HG03196 (cell line): Measurements from ENCODE around the gene LRP8.

Experiments
- ATAC-seq: cut with Tn5 transposase; IDR thresholded peaks from one replicate; pipeline ENCODE4 v1.9.1; 2021; ENCODE audit not compliant: unreplicated experiment

Gene LRP8

DNA sequence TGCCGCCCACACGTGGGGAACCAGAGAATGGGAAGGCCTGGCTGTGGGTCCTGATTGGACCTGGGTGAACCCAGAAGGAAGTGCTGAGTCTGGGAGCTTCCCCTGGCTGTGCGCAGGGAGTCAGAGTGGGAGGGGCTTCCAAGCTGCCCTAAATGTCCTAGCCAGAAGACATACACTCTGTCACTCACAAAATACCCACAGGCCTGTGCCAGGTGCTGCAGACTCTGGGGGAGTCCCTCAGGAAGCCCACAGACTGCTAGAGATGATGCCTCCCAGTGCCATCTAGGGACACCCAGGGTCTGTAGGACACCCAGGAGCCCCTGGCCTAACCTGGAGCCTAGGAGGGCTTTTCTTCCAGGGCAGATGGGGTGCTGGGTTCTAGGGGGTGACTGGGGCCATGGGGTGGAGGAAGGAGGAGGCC is 33.7 kb upstream of the LRP8 start:
- no peak for ATAC-seq

DNA sequence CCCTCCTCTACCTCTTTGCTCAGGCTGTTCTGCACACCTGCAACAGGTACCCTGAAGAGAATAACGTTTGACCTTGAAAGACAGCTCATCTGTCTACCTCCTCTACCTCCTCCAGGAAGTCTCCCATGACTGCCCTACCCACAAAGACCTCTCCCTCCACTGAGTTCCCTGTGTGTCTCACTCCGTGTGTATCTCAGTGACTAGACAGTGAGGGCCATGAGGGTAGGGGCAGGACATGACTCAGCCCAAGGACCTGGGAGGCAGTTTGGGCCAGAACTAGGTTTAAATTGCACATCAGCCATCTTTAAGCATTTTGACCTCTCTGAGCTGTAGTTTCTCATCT is 32.0 kb upstream of the LRP8 start:
- no peak for ATAC-seq

DNA sequence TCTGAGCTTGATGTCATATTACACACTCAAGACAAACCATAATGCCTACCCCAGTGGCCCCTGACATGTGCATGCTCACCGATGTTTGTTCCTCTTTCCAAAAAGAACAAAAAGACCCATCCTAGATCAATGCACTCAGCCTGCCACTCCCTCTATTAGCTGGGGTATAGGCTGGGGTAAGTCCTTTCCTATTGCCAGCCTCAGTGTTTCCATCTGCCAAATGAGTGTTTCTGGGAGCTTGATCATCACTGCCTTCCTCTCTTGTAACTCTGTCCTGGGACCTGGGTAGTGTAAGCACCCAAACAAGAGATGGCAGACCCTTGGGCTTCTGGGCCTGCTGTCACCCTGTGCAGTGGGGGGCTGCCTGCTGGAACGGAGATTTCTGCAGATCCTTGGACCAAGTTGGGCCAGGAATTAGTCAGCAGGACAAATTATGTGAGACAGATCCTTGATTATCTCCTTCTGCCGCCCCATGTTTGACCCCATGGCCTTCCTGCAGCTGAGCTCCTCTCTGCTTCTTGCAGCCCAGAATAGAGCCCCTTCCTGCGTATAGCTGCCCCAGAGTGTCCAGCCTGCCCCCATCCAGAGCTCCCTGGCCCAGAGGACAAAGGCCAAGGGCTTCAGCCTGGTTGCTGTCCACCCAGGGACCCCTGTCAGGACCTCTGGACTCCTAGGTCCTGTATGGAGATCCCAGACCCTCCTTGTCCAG is 31.5 kb upstream of the LRP8 start:
- ATAC-seq, result no peak

DNA sequence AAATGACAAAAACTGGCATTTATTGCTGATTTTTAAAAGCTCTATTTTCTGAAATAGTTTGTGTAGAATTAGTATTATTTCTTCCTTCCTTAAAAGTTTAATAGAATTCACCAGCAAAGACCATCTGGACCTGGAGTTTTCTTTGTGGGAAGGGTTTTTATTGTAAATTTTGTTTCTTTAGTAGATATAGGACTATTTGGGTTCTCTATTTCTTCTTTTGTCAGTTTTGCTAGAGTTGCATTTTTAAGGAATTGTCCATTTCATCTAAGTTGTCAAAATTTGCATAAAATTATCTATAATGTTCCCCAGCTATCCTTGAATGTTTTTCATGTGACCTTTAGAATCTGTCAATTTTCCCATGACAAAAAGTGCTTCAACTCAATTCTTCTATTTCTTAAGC is 28.8 kb upstream of the LRP8 start:
- no peak for ATAC-seq

DNA sequence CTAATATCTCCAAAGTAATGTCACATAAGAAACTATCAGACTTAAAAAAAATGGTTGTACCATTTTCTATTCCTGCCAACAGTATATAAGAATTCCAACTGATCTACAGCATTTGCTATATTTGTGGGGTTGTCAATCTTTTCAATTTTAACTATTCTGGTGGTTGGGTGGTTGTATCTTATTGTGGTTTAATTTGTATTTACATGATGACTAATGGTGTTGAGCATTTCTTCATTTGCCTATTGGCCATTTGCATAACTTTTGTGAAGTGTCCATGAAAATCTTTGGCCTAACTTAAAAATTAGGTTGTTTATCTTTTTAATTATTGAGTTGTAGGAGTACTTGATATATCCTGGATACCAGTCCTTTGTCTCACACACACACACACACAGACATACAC is 26.2 kb upstream of the LRP8 start:
- no peak for ATAC-seq

DNA sequence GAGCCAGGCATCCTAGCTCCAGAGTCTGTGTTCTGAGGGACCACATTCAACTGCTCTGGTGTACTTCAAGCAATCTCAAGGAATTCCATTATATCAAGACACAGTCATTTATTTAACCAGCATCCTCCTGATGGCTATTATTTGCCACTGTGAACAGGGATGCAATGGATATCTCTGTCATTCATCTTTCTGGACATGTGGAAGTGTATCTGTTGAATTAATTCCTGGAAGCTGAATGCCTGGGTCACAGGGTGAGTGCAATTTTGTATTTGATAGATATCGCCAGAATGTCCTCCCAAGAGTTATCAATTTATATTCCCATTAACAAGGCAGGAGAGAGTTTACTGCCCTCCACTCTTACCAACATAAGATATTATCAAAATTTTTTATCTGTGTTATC is 24.7 kb upstream of the LRP8 start:
- no peak for ATAC-seq

DNA sequence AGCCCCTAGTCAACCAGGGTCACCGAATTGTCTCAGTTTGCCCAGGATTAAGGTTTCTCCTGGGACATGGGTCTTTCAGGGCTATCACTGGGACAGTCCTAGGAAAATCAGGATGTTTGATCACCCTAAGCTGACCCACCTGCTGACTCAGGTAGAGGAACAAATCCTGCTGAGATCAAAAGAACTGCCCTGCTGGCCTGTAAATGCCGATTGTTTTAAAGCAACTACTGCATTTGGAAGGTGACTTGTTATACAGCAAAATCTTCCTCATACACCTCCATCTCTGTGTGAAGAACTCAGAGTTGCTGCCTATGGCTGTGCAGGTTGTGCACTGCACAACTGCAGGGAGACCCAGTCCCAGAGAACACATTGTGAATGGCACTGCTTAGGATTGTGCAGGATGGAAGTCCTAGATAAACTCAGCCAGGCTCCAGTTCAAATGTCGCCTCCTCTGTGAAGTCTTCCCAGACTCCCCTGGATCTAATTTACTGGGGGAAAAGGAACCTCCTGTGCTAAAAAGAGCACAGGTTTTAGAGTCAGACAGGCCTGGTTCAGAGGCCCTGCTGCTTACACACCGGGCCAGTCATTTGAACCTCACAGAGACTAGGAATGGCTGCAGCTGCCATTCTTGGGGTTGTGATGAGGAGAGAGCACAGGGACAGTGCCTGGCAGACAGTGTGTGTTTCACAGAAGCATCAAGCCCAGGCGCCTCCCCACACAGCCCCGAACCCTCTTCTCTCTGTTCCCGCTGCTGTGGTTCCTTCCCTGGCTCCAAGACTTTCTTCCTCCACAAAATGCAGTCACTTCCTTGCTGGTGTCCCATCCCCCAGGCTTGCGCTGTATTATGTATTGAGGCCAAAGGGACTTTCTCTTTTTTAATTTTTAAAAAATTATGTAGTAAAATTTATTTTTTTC is 23.2 kb upstream of the LRP8 start:
- no peak for ATAC-seq

DNA sequence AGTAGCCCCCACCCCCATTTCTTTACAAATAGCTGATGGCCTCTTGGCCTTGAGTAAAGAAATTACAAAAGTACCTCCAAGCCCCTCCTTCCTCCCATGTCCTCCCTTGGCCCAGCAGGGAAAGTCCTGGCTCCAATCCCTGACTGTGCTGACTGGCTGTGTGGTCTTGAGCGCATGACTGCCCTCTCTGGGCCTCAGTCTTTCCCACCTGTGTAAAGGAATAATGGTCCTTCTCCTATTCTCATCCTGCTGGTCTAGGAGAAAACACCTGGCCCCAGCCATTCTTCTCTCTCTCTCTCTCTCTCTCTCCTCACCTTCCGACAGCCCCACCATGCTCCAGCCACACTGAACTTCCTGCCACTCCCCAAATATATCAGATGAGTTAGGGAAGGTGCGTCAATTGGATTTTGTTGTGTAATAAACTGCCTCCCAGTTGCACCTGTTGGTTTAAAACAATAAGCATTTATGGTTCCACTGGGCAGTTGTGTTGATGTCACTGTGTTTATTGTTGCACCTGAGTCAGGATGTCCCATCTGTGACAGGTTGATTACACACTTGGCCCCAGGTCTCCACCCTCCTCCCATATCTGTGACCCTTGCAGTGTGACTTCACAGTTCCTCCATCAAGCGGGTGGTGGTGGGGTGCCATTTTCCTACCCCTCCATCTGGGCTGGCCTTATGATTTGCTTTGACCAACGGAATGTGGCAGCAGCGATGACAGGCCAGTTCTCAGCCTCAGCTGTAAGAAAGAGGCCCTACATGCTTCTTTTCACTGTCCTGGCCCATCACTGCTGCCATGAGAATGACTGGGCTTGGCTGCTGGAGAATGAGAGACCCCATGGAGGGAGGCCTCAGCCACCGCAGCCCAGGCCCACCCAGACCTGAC is 22.3 kb upstream of the LRP8 start:
- ATAC-seq, result no peak

DNA sequence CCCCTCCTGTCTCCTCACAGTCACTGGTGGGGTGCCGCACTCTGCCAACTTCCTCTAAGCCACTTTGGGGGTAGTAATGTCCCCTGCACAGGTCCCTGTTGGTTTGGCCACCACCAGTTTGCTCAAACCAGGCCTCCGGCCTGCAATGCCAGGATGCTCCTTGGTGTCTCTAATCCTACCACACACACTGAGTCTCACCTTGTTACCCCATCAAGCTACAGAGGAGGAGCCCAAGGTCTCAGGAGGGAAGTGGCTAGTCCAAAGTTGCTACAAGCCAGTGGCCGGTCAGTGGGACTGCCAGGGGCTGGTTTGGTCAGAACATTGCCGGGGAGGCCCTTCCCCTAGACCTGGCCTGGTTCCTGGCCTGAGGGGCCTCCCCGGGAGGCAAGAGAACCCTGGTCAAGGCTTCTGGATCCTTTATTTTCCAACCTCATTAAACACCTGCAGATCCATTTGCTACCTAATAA is 21.5 kb upstream of the LRP8 start:
- no peak for ATAC-seq

DNA sequence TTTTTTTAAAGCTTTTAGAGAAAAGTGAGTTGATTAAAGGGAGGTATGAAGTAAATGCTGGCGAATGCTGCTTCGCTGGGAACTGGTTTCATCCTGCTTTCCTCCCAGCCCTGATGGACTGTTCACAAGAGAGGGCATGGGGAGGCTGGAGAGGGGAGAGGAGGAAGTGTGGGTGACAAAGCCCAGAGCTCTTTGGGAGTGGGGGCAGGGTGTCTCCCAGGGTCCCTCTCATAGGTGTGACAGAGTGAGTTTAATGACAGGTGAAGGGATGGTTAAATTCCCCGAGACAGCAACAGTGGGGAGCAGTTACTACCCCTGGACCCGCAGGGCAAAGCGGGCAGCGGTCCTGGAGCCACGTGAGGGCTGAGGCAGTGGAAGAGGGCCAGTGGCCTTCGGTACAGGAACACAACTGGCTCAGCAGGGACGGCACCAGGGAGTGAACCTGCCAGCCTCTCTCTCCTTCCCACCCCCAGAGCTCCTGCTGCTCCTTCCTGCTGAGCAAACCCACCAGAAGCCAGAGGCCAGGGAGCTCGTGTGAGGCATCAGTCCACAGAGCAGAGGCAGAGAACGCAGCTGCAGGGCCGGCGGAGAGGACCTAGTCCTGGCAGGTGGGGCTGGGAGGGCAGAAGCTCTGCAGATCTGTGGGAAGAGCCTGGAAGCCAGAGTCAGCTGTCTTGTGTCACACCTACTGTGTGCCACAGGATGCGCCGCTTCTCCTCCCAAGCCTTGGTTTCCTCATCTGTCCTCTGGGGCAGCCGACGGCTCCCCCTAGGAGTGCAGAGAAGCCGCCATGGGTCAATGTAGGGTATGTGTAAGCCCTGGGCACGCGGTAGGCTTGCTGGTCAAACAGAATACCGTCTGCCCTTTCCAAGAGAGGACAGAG is 20.9 kb upstream of the LRP8 start:
- no peak for ATAC-seq

DNA sequence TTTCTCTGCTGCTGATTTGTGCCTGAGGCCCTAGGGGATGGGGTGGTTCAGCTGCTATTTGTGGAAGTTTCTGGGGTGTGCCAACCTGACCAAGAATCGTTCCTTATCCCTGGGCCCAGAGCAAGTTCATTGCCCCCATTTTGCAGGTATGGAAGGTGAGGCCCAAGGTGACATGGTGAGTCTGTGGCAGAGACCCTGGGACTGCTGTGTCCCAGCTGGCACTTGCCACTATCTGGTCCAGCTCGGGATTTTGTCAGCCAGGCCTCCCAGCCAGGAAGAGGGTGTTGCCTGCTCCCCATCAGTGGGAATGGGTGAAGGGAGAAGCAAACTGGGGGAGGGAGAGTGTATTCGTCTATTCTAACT is 18.9 kb upstream of the LRP8 start:
- ATAC-seq, result no peak

DNA sequence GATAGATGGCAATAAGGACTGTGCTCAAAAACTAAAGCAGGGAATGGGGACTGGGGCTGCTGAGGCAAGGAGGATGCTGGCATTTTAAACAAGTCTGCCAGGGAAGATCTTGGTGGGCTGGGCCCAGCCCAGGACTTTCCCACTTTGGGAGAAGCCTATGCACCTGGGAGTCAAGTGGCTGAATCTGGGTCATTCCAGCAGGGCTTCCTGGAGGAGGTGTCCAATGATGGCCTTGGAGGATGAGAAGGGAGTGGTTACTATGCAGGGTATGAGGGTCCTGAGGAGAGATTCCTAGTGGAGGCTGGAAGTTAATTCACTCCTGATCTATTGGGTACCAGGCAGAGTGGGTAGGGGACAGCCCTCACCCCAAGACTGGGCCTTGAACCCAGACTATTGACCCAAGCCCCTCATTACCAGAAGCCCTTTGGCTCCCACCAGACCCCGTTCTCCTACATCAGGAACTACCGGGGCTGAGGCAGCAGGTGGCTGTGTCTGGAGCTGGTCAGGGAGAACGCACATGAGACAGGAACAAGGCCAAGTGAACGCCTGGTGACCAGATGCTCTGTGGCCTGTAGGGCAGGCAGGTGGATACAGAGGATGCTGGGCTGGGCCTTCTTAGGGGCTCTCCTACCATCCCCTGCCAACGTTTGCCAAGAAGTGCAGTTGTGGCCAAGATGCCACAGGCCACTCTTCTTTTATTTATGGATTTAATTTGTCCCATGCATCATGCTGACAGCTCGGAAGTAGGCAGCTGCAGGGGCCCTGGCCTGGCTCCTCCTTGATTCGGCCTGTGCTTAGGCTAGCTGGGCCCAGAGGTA is 18.3 kb upstream of the LRP8 start:
- ATAC-seq, result no peak

DNA sequence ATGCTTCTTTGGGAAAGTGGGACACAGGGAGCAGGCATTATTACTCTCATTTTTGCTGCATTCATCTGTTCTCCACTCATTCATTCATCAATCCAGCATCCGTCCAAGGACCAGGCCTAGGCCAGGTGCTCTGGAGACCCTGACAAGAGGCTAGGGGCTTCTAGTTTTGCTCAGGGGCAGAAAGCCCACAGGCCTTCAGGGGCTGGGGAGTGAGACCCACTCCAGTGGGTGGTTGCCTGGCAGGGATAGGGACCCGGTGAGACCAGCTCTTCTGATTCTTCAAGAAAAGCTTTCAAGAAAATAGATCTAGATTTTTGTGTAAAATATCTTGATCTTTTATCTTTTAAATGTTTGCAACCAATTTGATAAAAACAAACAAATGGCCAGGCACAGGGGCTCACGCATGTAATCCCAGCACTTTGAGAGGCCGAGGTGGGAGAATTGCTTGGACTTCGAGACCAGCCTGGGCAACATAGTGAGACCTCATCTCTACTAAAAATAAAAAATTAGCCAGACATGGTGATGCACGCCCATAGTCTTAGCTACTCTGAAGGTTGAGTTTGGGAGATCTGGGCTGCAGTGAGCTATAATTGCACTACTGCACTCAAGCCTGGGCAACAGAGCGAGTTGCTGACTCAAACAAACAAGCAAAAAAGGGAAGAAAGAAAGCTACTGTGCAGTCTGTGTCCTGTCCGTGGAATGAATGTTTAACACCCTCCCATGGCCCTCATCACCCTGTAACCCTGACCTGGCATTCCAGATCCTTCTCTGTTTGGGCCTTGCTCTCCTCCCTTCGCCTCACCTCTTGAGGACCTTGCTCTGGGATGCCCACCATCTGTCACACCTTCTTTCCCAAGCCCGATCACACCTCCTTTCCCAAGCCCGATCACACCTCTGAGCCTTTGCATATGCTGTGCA is 17.3 kb upstream of the LRP8 start:
- no peak for ATAC-seq

DNA sequence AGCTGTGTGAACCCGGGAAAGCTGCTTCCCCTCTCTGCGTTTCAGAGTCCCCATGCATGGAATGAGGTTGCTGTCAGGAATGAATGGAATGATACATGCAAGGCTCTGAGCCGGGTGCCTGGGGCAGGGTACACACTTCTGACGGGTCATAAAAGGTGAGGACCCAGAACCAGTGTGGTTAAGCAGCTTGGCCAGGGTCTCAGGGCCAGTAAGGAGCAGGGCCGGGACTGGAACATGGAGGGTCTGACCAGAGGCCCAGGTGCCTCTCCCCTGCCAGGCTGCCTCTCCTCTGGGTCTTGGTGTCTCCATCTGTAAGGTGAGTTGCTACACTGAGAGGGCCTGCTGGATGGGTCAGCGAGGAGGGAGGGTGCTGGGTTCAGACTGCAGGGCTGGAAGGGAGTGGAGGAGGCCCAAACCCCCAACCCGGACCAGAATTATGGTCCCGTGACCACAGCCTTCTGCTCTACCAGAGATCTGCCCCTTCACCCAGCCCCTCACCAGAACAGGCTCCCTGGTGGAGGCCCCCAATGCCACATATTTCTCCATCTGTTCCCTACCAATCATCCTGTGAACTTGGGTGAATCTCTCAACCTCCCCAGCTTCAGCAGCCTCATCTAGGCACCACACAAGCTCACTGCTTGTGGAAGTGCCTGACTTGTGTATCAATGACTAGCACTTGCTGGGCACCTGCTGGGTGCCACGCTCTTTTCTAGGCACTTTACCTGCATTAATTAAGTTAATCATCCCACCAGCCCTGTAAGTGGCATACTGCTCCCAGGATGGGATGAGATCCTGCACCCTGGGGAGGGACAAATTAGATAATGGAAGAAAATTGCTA is 16.2 kb upstream of the LRP8 start:
- no peak for ATAC-seq

DNA sequence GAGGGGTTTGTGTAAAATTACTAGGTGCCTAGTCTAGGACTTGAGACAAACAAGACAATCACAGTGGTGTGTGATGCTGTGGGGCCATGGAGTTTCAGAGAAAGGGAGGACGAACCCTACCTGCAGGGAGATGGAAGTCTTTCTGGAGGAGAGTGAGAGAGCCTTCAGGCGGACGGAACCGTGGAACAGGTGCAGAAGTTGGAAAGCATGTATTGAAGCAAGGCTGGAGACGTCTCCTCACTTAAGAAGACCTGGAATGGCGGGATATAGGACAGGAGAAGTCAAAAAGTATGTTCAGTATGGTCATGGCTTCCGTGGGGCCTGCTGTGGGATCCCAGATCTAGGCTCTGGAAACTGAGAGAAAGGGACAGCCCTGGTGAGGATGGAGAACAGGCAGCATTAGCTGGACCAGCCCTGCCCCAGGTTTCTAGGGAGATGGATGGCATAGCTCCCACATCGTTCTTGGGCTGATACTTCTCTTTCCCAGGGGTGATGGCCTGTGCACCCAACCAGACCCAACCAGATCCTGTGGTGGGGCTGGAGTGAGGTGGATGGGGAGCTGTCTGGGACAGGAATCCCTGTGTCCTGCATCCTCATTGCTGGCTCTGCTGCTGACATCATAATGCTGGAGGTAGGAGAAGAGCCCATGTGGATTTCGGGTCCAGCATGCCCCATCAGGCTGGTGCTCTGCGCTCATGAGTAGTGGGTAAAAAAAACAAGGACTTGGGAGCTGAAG is 15.0 kb upstream of the LRP8 start:
- no peak for ATAC-seq

DNA sequence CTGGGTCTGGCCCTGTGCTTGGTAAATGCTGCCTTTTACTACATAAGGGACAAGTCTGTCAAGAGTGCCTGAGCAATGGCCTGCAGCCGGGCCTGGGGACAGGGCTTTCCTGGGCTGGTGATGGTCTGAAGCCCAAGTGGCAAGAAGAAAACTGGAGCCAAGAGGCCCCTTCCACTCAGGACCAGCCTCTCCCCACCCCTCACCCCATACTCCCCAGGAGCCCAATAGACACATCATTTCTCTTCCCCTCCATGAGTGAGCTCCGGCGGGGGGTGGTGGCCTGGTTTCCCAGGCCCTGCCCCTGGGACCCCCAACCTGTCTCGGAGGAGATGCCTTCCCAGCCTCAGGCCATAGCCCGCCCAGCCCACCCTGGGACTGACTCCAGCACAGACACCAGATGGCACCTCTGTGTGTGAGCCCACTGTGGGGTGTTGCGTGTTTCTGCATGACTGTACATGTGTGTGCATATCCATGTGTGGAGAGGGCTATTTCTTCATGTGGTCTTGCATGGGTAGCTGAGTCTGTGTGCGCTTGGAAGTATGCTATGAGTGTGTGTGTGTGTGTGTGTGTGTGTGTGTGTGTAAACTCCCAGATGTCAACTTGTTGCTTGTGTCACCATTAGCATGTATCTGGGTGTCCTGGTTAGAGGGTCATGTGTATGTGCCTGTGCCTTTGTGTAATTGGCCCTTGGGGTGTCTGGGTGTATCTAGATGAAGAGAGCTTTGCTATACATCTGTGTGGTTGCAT is 14.3 kb upstream of the LRP8 start:
- no peak for ATAC-seq
